OCI-LY1 (cell line): ENCODE data around the gene AMH.
A peak's percentile ranks its signal among the peaks of the same experiment; 100 is the strongest.

Source experiments
- H2AFZ ChIP-seq: fragments of 200-600 bp; sonication (generic), shearing (Covaris generic); 2 replicates; pipeline ENCODE4 v1.6.0; 2014; ENCODE audit warnings: antibody characterized with exemption, mild to moderate bottlenecking, low read length
- H3F3A ChIP-seq: fragments of 200-600 bp; sonication (generic), shearing (Covaris generic); 2 replicates; pipeline ENCODE4 v1.6.0; 2014; ENCODE audit warnings: mild to moderate bottlenecking, antibody characterized with exemption, low read length, moderate library complexity; ENCODE audit not compliant: insufficient read depth
- H3K27ac ChIP-seq: fragments of 200-600 bp; sonication (generic); 2 replicates; pipeline ENCODE4 v1.5.1; 2014; ENCODE audit warnings: low read length, mixed run types, mild to moderate bottlenecking, low read depth; ENCODE audit not compliant: poor library complexity, severe bottlenecking
- H3K27me3 ChIP-seq: fragments of 200-600 bp; sonication (generic); 2 replicates; pipeline ENCODE4 v1.6.0; 2014; ENCODE audit warnings: antibody characterized with exemption, mild to moderate bottlenecking, low read length, moderate library complexity; ENCODE audit not compliant: insufficient read depth
- H3K36me3 ChIP-seq: fragments of 200-600 bp; sonication (generic); 2 replicates; pipeline ENCODE4 v1.6.1; 2014; ENCODE audit warnings: mild to moderate bottlenecking, antibody characterized with exemption, low read length, moderate library complexity, mixed read lengths; ENCODE audit not compliant: insufficient read depth
- H3K4me1 ChIP-seq: fragments of 200-600 bp; sonication (generic); 2 replicates; pipeline ENCODE4 v1.5.1; 2014; ENCODE audit warnings: mild to moderate bottlenecking, low read length, moderate library complexity; ENCODE audit not compliant: insufficient read depth, severe bottlenecking
- H3K4me2 ChIP-seq: fragments of 200-600 bp; sonication (generic), shearing (Covaris generic); 2 replicates; pipeline ENCODE4 v1.6.1; 2014; ENCODE audit warnings: low read length
- H3K4me3 ChIP-seq: fragments of 200-600 bp; sonication (generic); 2 replicates; pipeline ENCODE4 v1.5.1; 2014; ENCODE audit warnings: low read length, low read depth, mild to moderate bottlenecking, mixed read lengths; ENCODE audit not compliant: poor library complexity, severe bottlenecking
- H3K79me2 ChIP-seq: fragments of 200-600 bp; shearing (Covaris generic); 2 replicates; pipeline ENCODE4 v1.6.1; 2016; ENCODE audit warnings: mixed run types, low read length, mixed read lengths; ENCODE audit not compliant: insufficient read depth
- H3K9ac ChIP-seq: fragments of 200-600 bp; sonication (generic), shearing (Covaris generic); 2 replicates; pipeline ENCODE4 v1.6.1; 2014; ENCODE audit warnings: mild to moderate bottlenecking, low read length, mixed read lengths
- H3K9me2 ChIP-seq: fragments of 200-600 bp; sonication (generic), shearing (Covaris generic); 2 replicates; pipeline ENCODE4 v1.6.1; 2014; ENCODE audit warnings: low read depth, mild to moderate bottlenecking, low read length, mixed read lengths
- H3K9me3 ChIP-seq: fragments of 200-600 bp; shearing (Covaris generic); 2 replicates; pipeline ENCODE4 v1.6.1; 2014; ENCODE audit warnings: low read length, mixed read lengths
- H4K20me1 ChIP-seq: fragments of 200-600 bp; sonication (generic), shearing (Covaris generic); 2 replicates; pipeline ENCODE4 v1.6.0; 2016; ENCODE audit warnings: mild to moderate bottlenecking, low read length; ENCODE audit not compliant: insufficient read depth
- CTCF ChIP-seq: fragments of 200-600 bp; sonication (generic), shearing (Covaris generic); IDR thresholded peaks from 2 replicates; pipeline ENCODE4 v1.5.1; 2017; ENCODE audit warnings: mild to moderate bottlenecking, antibody characterized with exemption, low read length, moderate library complexity, mixed read lengths
- EZH2 ChIP-seq: fragments of 200-600 bp; sonication (generic), shearing (Covaris generic); IDR thresholded peaks from 2 replicates; pipeline ENCODE4 v1.8.0; 2017; ENCODE audit warnings: borderline replicate concordance, mixed run types, mild to moderate bottlenecking, antibody characterized with exemption, low read length, moderate library complexity, mixed read lengths

Gene AMH

DNA sequence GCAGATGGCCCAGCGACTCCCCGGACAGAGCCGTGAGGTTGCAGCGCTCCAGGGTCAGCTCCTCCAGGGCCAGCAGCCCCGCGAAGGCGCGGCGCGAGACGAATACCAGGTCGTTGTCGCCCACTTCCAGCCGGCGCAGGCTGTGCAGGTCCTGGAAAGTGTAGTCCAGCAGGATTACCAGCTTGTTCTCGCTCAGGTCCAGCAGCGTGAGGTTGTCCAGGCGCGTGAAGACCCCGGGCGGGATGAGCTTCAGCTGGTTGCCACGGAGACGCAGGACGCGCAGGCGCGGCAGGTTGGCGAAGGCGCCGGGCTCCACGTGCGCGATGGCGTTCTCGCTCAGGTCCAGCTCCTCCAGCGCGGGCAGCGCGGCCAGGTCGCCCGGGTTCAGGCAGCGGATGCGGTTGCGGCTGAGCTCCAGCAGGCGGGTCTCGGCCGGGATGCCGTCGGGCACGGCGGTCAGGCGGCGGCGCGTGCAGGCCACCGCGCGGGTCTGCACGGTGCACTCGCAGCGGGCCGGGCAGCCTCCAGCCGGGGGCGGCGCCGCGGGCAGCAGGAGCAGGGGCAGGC, 42.1 kb downstream of the AMH start:
- Histone ChIP-seq H4K20me1 (no peaks in the 10 kb centered on the region), H3K27ac (no peak overlapping the region), H3K27me3 (peaks cover 13% of the 10 kb centered on the region), H3K79me2 (no peaks in the 10 kb centered on the region), H3K9ac (no peak overlapping the region), H2AFZ (no peak overlapping the region), H3K4me1 (peaks cover 25% of the 10 kb centered on the region), H3K9me2 (no peaks in the 10 kb centered on the region), H3K36me3 (no peaks in the 10 kb centered on the region), H3F3A (no peaks in the 10 kb centered on the region), H3K4me2 (peak overlapping the region; percentile 63; the same call in 1 of the 2 replicates), H3K4me3 (peak overlapping the region; percentile 55), H3K9me3 (no peaks in the 10 kb centered on the region)
- TF ChIP-seq EZH2 (no peak), CTCF (no peak)

- H3K9me2 ChIP-seq = no peaks in the 10 kb centered on the region
- no peak overlapping the region for H2AFZ ChIP-seq
- no peak for TF ChIP-seq CTCF
- TF ChIP-seq EZH2 = no peak
- no peaks in the 10 kb centered on the region for H3K9me3 ChIP-seq
- H3K36me3 ChIP-seq = no peaks in the 10 kb centered on the region; the same call in 1 of the 2 replicates
- no peak overlapping the region for H3K9ac ChIP-seq
- H3K4me1 ChIP-seq = peaks cover 14% of the 10 kb centered on the region
- peaks cover 4% of the 10 kb centered on the region; the same call in 1 of the 2 replicates for H3K27me3 ChIP-seq
- no peaks in the 10 kb centered on the region for H3F3A ChIP-seq
- H4K20me1 ChIP-seq = no peaks in the 10 kb centered on the region
- H3K4me2 ChIP-seq = no peak overlapping the region
- H3K27ac ChIP-seq = no peak overlapping the region
- no peaks in the 10 kb centered on the region for H3K79me2 ChIP-seq
- no peak overlapping the region for H3K4me3 ChIP-seq
Measured at GRCh38 chr19:2294687-2295335, 45.7 kb downstream of the AMH start.

- Histone ChIP-seq H3K9ac (no peak overlapping the region), H3K27me3 (peaks cover 4% of the 10 kb centered on the region; the same call in 1 of the 2 replicates), H3F3A (no peaks in the 10 kb centered on the region), H2AFZ (no peak overlapping the region), H3K4me1 (peaks cover 4% of the 10 kb centered on the region), H3K9me2 (no peaks in the 10 kb centered on the region), H3K79me2 (no peaks in the 10 kb centered on the region), H3K36me3 (no peaks in the 10 kb centered on the region; the same call in 1 of the 2 replicates), H4K20me1 (no peaks in the 10 kb centered on the region), H3K4me3 (no peak overlapping the region), H3K4me2 (no peak overlapping the region), H3K27ac (no peak overlapping the region), H3K9me3 (no peaks in the 10 kb centered on the region)
- TF ChIP-seq EZH2 (no peak), CTCF (no peak)
Measured at GRCh38 chr19:2296141-2296540, 47.0 kb downstream of the AMH start.
